Omental fat pad (tissue), 4 donors: ENCODE measurements around the gene CNDP1. TPM values are rescaled to one million over a fixed set of nuclear protein-coding genes. Genes with fewer than 3 reads are reported as not detected.
"Not testable (repeated sequence)": the region's sequence is repeated elsewhere in the genome, so short reads cannot be mapped to it uniquely, and the experiment has no call there.

Experiments used
- ATAC-seq: fragments of 150-250 bp; one replicate; pipeline ENCODE4 v1.9.1; 2016; ENCODE audit warnings: mild to moderate bottlenecking, moderate library complexity; ENCODE audit not compliant: low FRiP score
- DNase-seq: peaks from one replicate; pipeline ENCODE4 v3.0.0-alpha.2; 2019; ENCODE audit warnings: low spot score
- CTCF ChIP-seq, 3 donors: fragments of 450-650 bp; IDR thresholded peaks; one replicate each; pipeline ENCODE4 v1.5.1; 2016 to 2017; ENCODE audit warnings: antibody characterized with exemption in 3 of 3, mild to moderate bottlenecking in 3 of 3, moderate library complexity in 2 of 3
- total RNA-seq, 4 donors: library from RNA; depleted of rRNA; stranded (reverse); fragments of >200 nt; gene quantifications; one replicate each; pipeline ENCODE4 v1.1.0, GENCODE V29; 2016

Gene CNDP1
- total RNA-seq, 4 donors from 2014 or later = not detected

GRCh38 chr18:74498712-74499627 lies 35.3 kb upstream of the CNDP1 start:
- DNase-seq (peak; percentile 31), ATAC-seq (no peak)
- TF ChIP-seq CTCF (IDR thresholded peaks at IDR 0.05) = no peak

GRCh38 chr18:74499633-74500032 lies 34.7 kb upstream of the CNDP1 start:
- ATAC-seq (no peak), DNase-seq (no peak)
- TF ChIP-seq CTCF (IDR thresholded peaks at IDR 0.05) = no peak

- ATAC-seq (no peak), DNase-seq (no peak)
- TF ChIP-seq CTCF (IDR thresholded peaks at IDR 0.05) = no peak
These were observed 33.9 kb upstream of the CNDP1 start for GRCh38 chr18:74500372-74500771.

- not testable (repeated sequence) for DNase-seq, ATAC-seq
These were observed 33.5 kb upstream of the CNDP1 start for GRCh38 chr18:74500774-74501173.

- DNase-seq (no peak), ATAC-seq (no peak)
These were observed 32.9 kb upstream of the CNDP1 start for GRCh38 chr18:74501386-74501785.

GRCh38 chr18:74503137-74503536 lies 31.2 kb upstream of the CNDP1 start:
- DNase-seq (no peak), ATAC-seq (no peak)
- no peak for TF ChIP-seq CTCF (IDR thresholded peaks at IDR 0.05)

More at GRCh38 chr18:74501386-74501785, 32.9 kb upstream of the CNDP1 start:
- TF ChIP-seq CTCF (IDR thresholded peaks at IDR 0.05) = no peak

- TF ChIP-seq CTCF (IDR thresholded peaks at IDR 0.05) = no peak
- no peak for DNase-seq
- ATAC-seq = no peak
These were observed 28.5 kb upstream of the CNDP1 start for GRCh38 chr18:74505776-74506175.
